ENCODE data around the gene SLC35A4. TPM values are rescaled to one million over a fixed set of nuclear protein-coding genes. Genes with fewer than 3 reads are reported as not detected.

Gene SLC35A4
- 16.7 and 53.9 TPM in 2 replicates for total RNA-seq

GRCh38 chr5:140564196-140565023 is at the start of gene SLC35A4, which contains the start of gene APBB3:
SLC35A4 (plus strand) TSS chr5:140564828; CDS start chr5:140567170, 2,342 bp downstream.
APBB3 (minus strand) TSS chr5:140564598; CDS start chr5:140564245, 353 bp downstream.

DNA sequence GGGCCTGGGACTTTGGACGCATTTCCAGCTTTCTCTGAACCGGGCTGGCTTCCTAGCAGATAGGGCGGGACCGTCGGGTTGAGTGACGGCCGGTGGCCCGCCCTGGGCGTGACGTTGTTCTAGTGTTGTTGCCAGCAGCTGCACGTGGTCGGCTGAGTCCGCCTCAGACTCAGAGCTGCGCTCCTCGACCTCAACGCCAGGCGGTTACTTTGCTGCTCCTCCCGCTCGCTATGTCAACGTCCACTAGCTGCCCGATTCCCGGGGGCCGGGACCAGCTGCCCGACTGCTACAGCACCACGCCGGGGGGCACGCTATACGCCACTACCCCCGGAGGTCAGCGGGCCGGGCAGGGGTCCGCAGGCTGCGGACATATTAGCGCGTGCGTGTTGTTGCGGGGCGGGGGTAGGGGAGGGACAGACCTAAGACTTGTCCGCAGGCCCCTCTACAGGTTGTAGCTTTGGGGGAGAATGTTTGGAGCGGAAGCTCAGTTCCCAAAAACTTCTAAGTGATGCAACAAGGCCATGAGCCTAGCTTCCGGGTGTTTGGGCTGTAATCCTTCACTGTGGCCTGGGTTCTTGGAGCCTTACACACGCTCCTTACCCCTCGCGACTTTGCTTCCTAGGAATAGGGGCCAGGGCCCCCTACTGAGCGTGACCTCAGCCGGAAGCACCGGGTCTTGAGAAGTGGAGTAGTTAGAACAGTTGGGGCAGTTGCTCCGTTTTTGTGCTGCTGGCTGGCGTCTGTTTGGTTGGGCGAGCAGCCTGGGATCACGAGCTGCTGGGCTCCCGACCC is 16.9 kb upstream of the SLC35A4 start, which contains the start of gene EIF4EBP3:
Gene EIF4EBP3, plus strand, starts transcription at position 155 of the 792 bp plus-strand sequence. Its CDS starts 76 bp downstream, at position 231.

GRCh38 chr5:140557136-140557805 is 7.4 kb upstream of the SLC35A4 start, which contains the start of gene SRA1:
SRA1 (minus strand) TSS chr5:140557473; CDS start chr5:140557452, 21 bp downstream.

Other genes with a start within 250 kb of the SLC35A4 start
- 115 and 206 TPM in 2 replicates for gene HBEGF, start 218.2 kb upstream of the SLC35A4 start, total RNA-seq
- gene SLC4A9, start 204.6 kb upstream of the SLC35A4 start, total RNA-seq, result 0.07 and 0.34 TPM in 2 replicates
- 107 and 114 TPM in 2 replicates for gene ANKHD1, start 163.0 kb upstream of the SLC35A4 start, total RNA-seq
- gene EIF4EBP3, start 17.2 kb upstream of the SLC35A4 start, total RNA-seq, result 3.1 and 3.8 TPM in 2 replicates
- gene SRA1, start 7.4 kb upstream of the SLC35A4 start, total RNA-seq, result 19.9 and 47.5 TPM in 2 replicates
- gene APBB3, start 230 bp upstream of the SLC35A4 start, total RNA-seq, result 5.8 and 10.4 TPM in 2 replicates
- 1.4 and 6.6 TPM in 2 replicates for gene CD14, start 68.3 kb downstream of the SLC35A4 start, total RNA-seq
- gene TMCO6, start 74.6 kb downstream of the SLC35A4 start, total RNA-seq, result 10.6 and 12.5 TPM in 2 replicates
- 17.5 and 26.7 TPM in 2 replicates for gene NDUFA2, start 82.8 kb downstream of the SLC35A4 start, total RNA-seq
- 70.4 and 100 TPM in 2 replicates for gene IK, start 83.0 kb downstream of the SLC35A4 start, total RNA-seq
- gene WDR55, start 100.1 kb downstream of the SLC35A4 start, total RNA-seq, result 30.7 and 33.2 TPM in 2 replicates
- gene DND1, start 108.7 kb downstream of the SLC35A4 start, total RNA-seq, result 0.34 and 0.36 TPM in 2 replicates
- gene HARS1, start 126.5 kb downstream of the SLC35A4 start, total RNA-seq, result 45.5 and 62.6 TPM in 2 replicates
- gene HARS2, start 126.6 kb downstream of the SLC35A4 start, total RNA-seq, result 24.3 and 33.7 TPM in 2 replicates
- gene ZMAT2, start 135.6 kb downstream of the SLC35A4 start, total RNA-seq, result 66.2 and 67.0 TPM in 2 replicates
- gene PCDHA1, start 221.3 kb downstream of the SLC35A4 start, total RNA-seq, result under 0.01 TPM in 1 of 2 replicates, not detected in the other
- under 0.01 TPM in 1 of 2 replicates, not detected in the other for gene PCDHA2, start 230.0 kb downstream of the SLC35A4 start, total RNA-seq
- 0.57 TPM in 1 of 2 replicates, not detected in the other for gene PCDHA3, start 236.2 kb downstream of the SLC35A4 start, total RNA-seq
- gene PCDHA4, start 242.2 kb downstream of the SLC35A4 start, total RNA-seq, result 0.34 and 2.3 TPM in 2 replicates